Keratinocyte (primary cell): ENCODE measurements around the gene GLRX3. TPM values are rescaled to one million over a fixed set of nuclear protein-coding genes. Genes with fewer than 3 reads are reported as not detected.
A peak's percentile ranks its signal among the peaks of the same experiment; 100 is the strongest.
"Not testable (repeated sequence)": the region's sequence is repeated elsewhere in the genome, so short reads cannot be mapped to it uniquely, and the experiment has no call there.

Source experiments
- DNase-seq: peaks from one replicate; pipeline ENCODE4 v3.0.0-alpha.2; 2011; ENCODE audit warnings: low read depth, missing footprints, low spot score
- FAIRE-seq: peaks from 2 replicates; lab custom pipeline; 2011; peaks lifted over from hg19 to GRCh38; lab: Jason Lieb, UNC
- H2AFZ ChIP-seq: 2 replicates; pipeline ENCODE4 v1.6.0; 2012; ENCODE audit warnings: low read length, control low read depth, inconsistent platforms; ENCODE audit not compliant: control insufficient read depth
- H3K27ac ChIP-seq: 2 replicates; pipeline ENCODE4 v1.5.1; 2011; ENCODE audit warnings: low read length; ENCODE audit not compliant: control insufficient read depth, insufficient read depth
- H3K27me3 ChIP-seq: 3 replicates; pipeline ENCODE4 v1.6.0; 2011; ENCODE audit warnings: low read length; ENCODE audit not compliant: control insufficient read depth, insufficient read depth; ENCODE audit errors: extremely low read depth
- H3K36me3 ChIP-seq, 2 experiments: 2 replicates in 1 of 2; 3 replicates in 1 of 2; pipeline ENCODE4 v1.5.1; 2011; ENCODE audit warnings: low read length in 2 of 2, mild to moderate bottlenecking in 1 of 2; ENCODE audit not compliant: control insufficient read depth in 2 of 2, insufficient read depth in 2 of 2; ENCODE audit errors: extremely low read depth in 1 of 2
- H3K4me1 ChIP-seq: 3 replicates; pipeline ENCODE4 v1.5.1; 2011; ENCODE audit warnings: low read length; ENCODE audit not compliant: control insufficient read depth, insufficient read depth; ENCODE audit errors: extremely low read depth
- H3K4me2 ChIP-seq: 3 replicates; pipeline ENCODE4 v1.6.0; 2011; ENCODE audit warnings: low read depth, low read length; ENCODE audit not compliant: control insufficient read depth, insufficient read depth; ENCODE audit errors: extremely low read depth
- H3K4me3 ChIP-seq, 3 experiments: fragments of 200-600 bp in 1 of 3; sonication (generic) in 1 of 3; 2 replicates in 2 of 3; 3 replicates in 1 of 3; pipeline ENCODE4 v1.5.1; 2011 to 2016; ENCODE audit warnings: low read length in 3 of 3, mild to moderate bottlenecking in 3 of 3, control low read depth in 2 of 3, inconsistent platforms in 1 of 3, low read depth in 1 of 3, mixed read lengths in 1 of 3, mixed run types in 1 of 3, moderate library complexity in 1 of 3; ENCODE audit not compliant: control insufficient read depth in 2 of 3, insufficient read depth in 2 of 3; ENCODE audit errors: extremely low read depth in 1 of 3
- H3K79me2 ChIP-seq: 2 replicates; pipeline ENCODE4 v1.6.0; 2012; ENCODE audit warnings: low read length; ENCODE audit not compliant: control insufficient read depth, insufficient read depth
- H3K9ac ChIP-seq: 3 replicates; pipeline ENCODE4 v1.6.0; 2011; ENCODE audit warnings: low read length; ENCODE audit not compliant: control insufficient read depth, insufficient read depth; ENCODE audit errors: extremely low read depth
- H3K9me1 ChIP-seq: 3 replicates; pipeline ENCODE4 v1.6.0; 2011; ENCODE audit warnings: low read length; ENCODE audit not compliant: control insufficient read depth, insufficient read depth; ENCODE audit errors: extremely low read depth
- H3K9me3 ChIP-seq: 2 replicates; pipeline ENCODE4 v1.5.1; 2012; ENCODE audit warnings: low read depth, low read length; ENCODE audit not compliant: control insufficient read depth
- H4K20me1 ChIP-seq: 3 replicates; pipeline ENCODE4 v1.6.0; 2011; ENCODE audit warnings: low read length; ENCODE audit not compliant: control insufficient read depth, insufficient read depth; ENCODE audit errors: extremely low read depth
- CTCF ChIP-seq, 3 experiments: IDR thresholded peaks in 1 of 3; conservative IDR thresholded peaks in 1 of 3; optimal IDR thresholded peaks in 1 of 3; 2 replicates in 2 of 3; 3 replicates in 1 of 3; pipeline versions ENCODE3 to v1.5.1; 2011; ENCODE audit warnings: low read length in 3 of 3, mild to moderate bottlenecking in 3 of 3, moderate library complexity in 2 of 3, control low read depth in 1 of 3, inconsistent platforms in 1 of 3; ENCODE audit not compliant: insufficient read depth in 2 of 3; ENCODE audit errors: extremely low read depth in 1 of 3
- EZH2 ChIP-seq: IDR thresholded peaks from one replicate; pipeline ENCODE4 v1.6.1; 2012; ENCODE audit warnings: inconsistent platforms, mild to moderate bottlenecking, low read length, moderate library complexity
- dilution Hi-C: fragments of 300-500 bp; cut with MboI; formaldehyde crosslinking; loops from one replicate; pipeline ENCODE4 v1.7.0; 2020; ENCODE audit warnings: low sequenced_read_pairs; ENCODE audit not compliant: extremely low pct_ligation_motif_present
- polyA plus RNA-seq, 5 experiments: library from polyadenylated mRNA; depleted of rRNA in 3 of 5; stranded (reverse) in 3 of 5; stranded (forward) in 1 of 5; unstranded in 1 of 5; fragments of >200 nt; gene quantifications; 1 replicate in 1 of 5; 2 replicates in 3 of 5; 3 replicates in 1 of 5; pipeline versions ENCODE4 v1.2.1 to v1.2.3, GENCODE V29; 2011 to 2012; ENCODE audit warnings: missing spikeins in 2 of 5, low read depth in 1 of 5, low replicate concordance in 1 of 5

Gene GLRX3
- polyA plus RNA-seq, 1 donor (not counting 4 experiments of a cell fraction or from before 2014, with no cell fraction given): 215 TPM

GRCh38 chr10:130111852-130112180 is 24.4 kb upstream of the GLRX3 start:
- Histone ChIP-seq H3K9me1 (no peaks in the 10 kb centered on the region), H3K9me3 (no peaks in the 10 kb centered on the region), H3K4me3 (peak overlapping the region; percentile 85 to 97 (median 86)), H3K4me2 (peak overlapping the region; percentile 99), H3K36me3 (no peaks in the 10 kb centered on the region), H3K4me1 (peaks cover 15% of the 10 kb centered on the region), H3K9ac (peak overlapping the region; percentile 95), H3K79me2 (peaks cover 11% of the 10 kb centered on the region), H4K20me1 (no peaks in the 10 kb centered on the region), H3K27ac (no peak overlapping the region), H3K27me3 (no peaks in the 10 kb centered on the region), H2AFZ (peak overlapping the region; percentile 88)
- TF ChIP-seq EZH2: no peak
- TF ChIP-seq CTCF (optimal IDR thresholded peaks at IDR 0.05 in 1 of 3, IDR thresholded peaks at IDR 0.05 in 1 of 3, conservative IDR thresholded peaks at IDR 0.05 in 1 of 3; ENCODE audit: extremely low read depth in 1 of 3, insufficient read depth in 2 of 3, low read length in 3 of 3): no peak
- FAIRE-seq (no peak), DNase-seq (no peak)
- dilution Hi-C loops: no loop called here

GRCh38 chr10:130112821-130113220 is 23.4 kb upstream of the GLRX3 start:
- peaks cover 11% of the 10 kb centered on the region for H3K79me2 ChIP-seq
- no peak for TF ChIP-seq EZH2
- no peak for TF ChIP-seq CTCF (optimal IDR thresholded peaks at IDR 0.05 in 1 of 3, IDR thresholded peaks at IDR 0.05 in 1 of 3, conservative IDR thresholded peaks at IDR 0.05 in 1 of 3; ENCODE audit: extremely low read depth in 1 of 3, insufficient read depth in 2 of 3, low read length in 3 of 3)
- H3K4me1 ChIP-seq: peaks cover 15% of the 10 kb centered on the region
- H2AFZ ChIP-seq: no peak overlapping the region
- no peaks in the 10 kb centered on the region for H4K20me1 ChIP-seq
- no peaks in the 10 kb centered on the region for H3K27me3 ChIP-seq
- H3K4me2 ChIP-seq: no peak overlapping the region
- no peak overlapping the region for H3K9ac ChIP-seq
- H3K9me1 ChIP-seq: no peaks in the 10 kb centered on the region
- no peak for DNase-seq
- no peak overlapping the region for H3K4me3 ChIP-seq
- no peak overlapping the region for H3K27ac ChIP-seq
- FAIRE-seq: no peak
- H3K36me3 ChIP-seq: no peaks in the 10 kb centered on the region
- H3K9me3 ChIP-seq: no peaks in the 10 kb centered on the region
- dilution Hi-C loops: no loop called here

GRCh38 chr10:130116942-130117341 is 19.2 kb upstream of the GLRX3 start:
- H3K9me3 ChIP-seq, H3K4me1 ChIP-seq, H3K27ac ChIP-seq, H2AFZ ChIP-seq, H3K9me1 ChIP-seq, H3K36me3 ChIP-seq, H4K20me1 ChIP-seq, H3K9ac ChIP-seq, DNase-seq, H3K4me2 ChIP-seq, dilution Hi-C loops, H3K4me3 ChIP-seq, FAIRE-seq, H3K27me3 ChIP-seq, H3K79me2 ChIP-seq: not testable (repeated sequence)

- DNase-seq, H3K27ac ChIP-seq, H3K9me3 ChIP-seq, H4K20me1 ChIP-seq, H3K79me2 ChIP-seq, H3K27me3 ChIP-seq, H3K36me3 ChIP-seq, H3K4me1 ChIP-seq, FAIRE-seq, H3K9ac ChIP-seq, dilution Hi-C loops, H2AFZ ChIP-seq, H3K9me1 ChIP-seq, H3K4me3 ChIP-seq, H3K4me2 ChIP-seq: not testable (repeated sequence)
Observed at GRCh38 chr10:130117535-130117934, 18.7 kb upstream of the GLRX3 start.
